ENCODE measurements around the gene MAP2K4. TPM values are rescaled to one million over a fixed set of nuclear protein-coding genes. Genes with fewer than 3 reads are reported as not detected.

Gene MAP2K4
- total and polyA plus RNA-seq, 2 of the 13 experiments (the other 11 are each of a cell fraction or from before 2014, with no cell fraction given): 21.5 to 35.6 TPM

GRCh38 chr17:12053552-12053951 is 32.9 kb downstream of the MAP2K4 start:
- POLR2A ChIA-PET: no interaction called here
- no peak for ATAC-seq
- no TSS peak for BruUV-seq (replicated peaks)
- DNase-seq (ENCODE audit: low spot score): no peak
- H3K36me3 ChIP-seq (replicated peaks in 1 of 2; ENCODE audit: control insufficient read depth in 1 of 2, insufficient read depth in 2 of 2, low read length in 2 of 2): peaks cover 0 to 2% of the 10 kb centered on the region in 2 experiments; a peak in 1 of 5 replicates
- no peak for TF ChIP-seq GATAD1 (CRISPR knock-in tag; IDR thresholded peaks at IDR 0.05)
- TF ChIP-seq ZNF614 (CRISPR knock-in tag; IDR thresholded peaks at IDR 0.05; ENCODE audit: borderline replicate concordance): no peak
- no peak for TF ChIP-seq THAP8 (CRISPR knock-in tag; IDR thresholded peaks at IDR 0.05; ENCODE audit: borderline replicate concordance)
- TF ChIP-seq ZNF737 (CRISPR knock-in tag; IDR thresholded peaks at IDR 0.05; ENCODE audit: borderline replicate concordance): no peak
- H3K27ac ChIP-seq (ENCODE audit: extremely low read length, insufficient read depth, low read length): no peak overlapping the region
- in situ Hi-C loops (cut with HindIII; ENCODE audit: extremely low pct_ligation_motif_present, low pct_unique_long_range_greater_than_20kb): no loop called here
- peaks cover 4% of the 10 kb centered on the region for H4K20me1 ChIP-seq (ENCODE audit: insufficient read depth, low read length)
- CTCF ChIA-PET (ENCODE audit: low intra/inter-chr PET ratio, low total read pairs): no interaction called here
- no peak for FAIRE-seq
- no peak overlapping the region for H3K4me2 ChIP-seq (ENCODE audit: low read depth, low read length)
- H3K27me3 ChIP-seq (ENCODE audit: control insufficient read depth in 1 of 2, insufficient read depth in 2 of 2, low read length in 2 of 2): no peaks in the 10 kb centered on the region
- H2AFZ ChIP-seq (ENCODE audit: low read length): no peak overlapping the region
- H3K9me3 ChIP-seq (ENCODE audit: low read length): no peaks in the 10 kb centered on the region
- H3K4me3 ChIP-seq (replicated peaks in 1 of 3; ENCODE audit: insufficient read depth in 1 of 3, low read depth in 2 of 3, low read length in 3 of 3): no peak overlapping the region
- intact Hi-C loops (cut with micrococcal nuclease; ENCODE audit: unreplicated experiment): no loop called here
- no peak overlapping the region for H3K9ac ChIP-seq (ENCODE audit: insufficient read depth, low read depth, low read length)
- H3K4me1 ChIP-seq (ENCODE audit: insufficient read depth, low read length): no peaks in the 10 kb centered on the region
- H3K79me2 ChIP-seq (ENCODE audit: insufficient read depth, low read length): peaks cover 66% of the 10 kb centered on the region
- 94% methylated on average over 3 of the region's 3 CpGs for WGBS (ENCODE audit: low lambda C conversion rate)

GRCh38 chr17:12055889-12056288 is 35.2 kb downstream of the MAP2K4 start:
- FAIRE-seq: no peak
- ChIA-PET POLR2A (no interaction called here), CTCF (ENCODE audit: low intra/inter-chr PET ratio, low total read pairs) (no interaction called here)
- no peak overlapping the region for H3K9ac ChIP-seq (ENCODE audit: insufficient read depth, low read depth, low read length)
- H3K9me3 ChIP-seq (ENCODE audit: low read length): no peaks in the 10 kb centered on the region
- peaks cover 0 to 2% of the 10 kb centered on the region in 2 experiments; a peak in 1 of 5 replicates for H3K36me3 ChIP-seq (replicated peaks in 1 of 2; ENCODE audit: control insufficient read depth in 1 of 2, insufficient read depth in 2 of 2, low read length in 2 of 2)
- no peak for ATAC-seq
- in situ Hi-C loops (cut with HindIII; ENCODE audit: extremely low pct_ligation_motif_present, low pct_unique_long_range_greater_than_20kb) (no loop called here), intact Hi-C loops (cut with micrococcal nuclease; ENCODE audit: unreplicated experiment) (no loop called here)
- no peak overlapping the region for H3K4me2 ChIP-seq (ENCODE audit: low read depth, low read length)
- no peaks in the 10 kb centered on the region for H3K4me1 ChIP-seq (ENCODE audit: insufficient read depth, low read length)
- H4K20me1 ChIP-seq (ENCODE audit: insufficient read depth, low read length): no peaks in the 10 kb centered on the region
- H3K79me2 ChIP-seq (ENCODE audit: insufficient read depth, low read length): peaks cover 52% of the 10 kb centered on the region
- no peak for DNase-seq (ENCODE audit: low spot score)
- H2AFZ ChIP-seq (ENCODE audit: low read length): no peak overlapping the region
- H3K27ac ChIP-seq (ENCODE audit: extremely low read length, insufficient read depth, low read length): no peak overlapping the region
- TF ChIP-seq GABPA (IDR thresholded peaks at IDR 0.05; ENCODE audit: low read depth, low read length) (no peak), GABPA (CRISPR knock-in tag; IDR thresholded peaks at IDR 0.05; ENCODE audit: low read depth) (no peak), PHF20 (CRISPR knock-in tag; IDR thresholded peaks at IDR 0.05) (no peak), ZBTB39 (CRISPR knock-in tag; IDR thresholded peaks at IDR 0.05) (no peak), CHD2 (IDR thresholded peaks at IDR 0.05; ENCODE audit: low read depth, low read length) (no peak), ZC3H4 (CRISPR knock-in tag; IDR thresholded peaks at IDR 0.05; ENCODE audit: borderline replicate concordance) (no peak), ZBTB20 (CRISPR knock-in tag; IDR thresholded peaks at IDR 0.05; ENCODE audit: borderline replicate concordance, low read depth) (no peak), ZNF749 (CRISPR knock-in tag; IDR thresholded peaks at IDR 0.05; ENCODE audit: borderline replicate concordance) (no peak), SP2 (CRISPR knock-in tag; IDR thresholded peaks at IDR 0.05) (no peak), CENPBD1 (CRISPR knock-in tag; IDR thresholded peaks at IDR 0.05; ENCODE audit: borderline replicate concordance, low read depth) (no peak), ELF1 (CRISPR knock-in tag; IDR thresholded peaks at IDR 0.05) (no peak), PAWR (CRISPR knock-in tag; IDR thresholded peaks at IDR 0.05; ENCODE audit: borderline replicate concordance) (no peak), LBX2 (CRISPR knock-in tag; IDR thresholded peaks at IDR 0.05; ENCODE audit: borderline replicate concordance) (no peak)
- H3K27me3 ChIP-seq (ENCODE audit: control insufficient read depth in 1 of 2, insufficient read depth in 2 of 2, low read length in 2 of 2): no peaks in the 10 kb centered on the region
- H3K4me3 ChIP-seq (replicated peaks in 1 of 3; ENCODE audit: insufficient read depth in 1 of 3, low read depth in 2 of 3, low read length in 3 of 3): no peak overlapping the region
- BruUV-seq (replicated peaks): no TSS peak
